Lung (tissue), 12 donors: Measurements from ENCODE around the gene RNF214. TPM values are rescaled to one million over a fixed set of nuclear protein-coding genes. Genes with fewer than 3 reads are reported as not detected.

ENCODE experiments used
- ATAC-seq: fragments of 200-7000 bp; cut with Tn5 transposase; one replicate; pipeline ENCODE4 v1.9.1; 2020; ENCODE audit warnings: moderate number of reproducible peaks; ENCODE audit not compliant: insufficient read depth, low FRiP score
- DNase-seq, 3 donors: peaks; one replicate each; pipeline ENCODE4 v3.0.0-alpha.2; 2013 to 2017
- H3K27ac ChIP-seq, 2 donors: one replicate each; pipeline ENCODE4 v1.5.1; 2013; ENCODE audit warnings: mild to moderate bottlenecking in 2 of 2, moderate library complexity in 2 of 2, control low read depth in 1 of 2, inconsistent platforms in 1 of 2, low read depth in 1 of 2, low read length in 1 of 2
- H3K27me3 ChIP-seq, 3 donors: one replicate each; pipeline ENCODE4 v1.5.1; 2013; ENCODE audit warnings: low read length in 2 of 3; ENCODE audit not compliant: control insufficient read depth in 3 of 3, insufficient read depth in 3 of 3
- H3K36me3 ChIP-seq, 4 donors: one replicate each; pipeline ENCODE4 v1.5.1; 2013; ENCODE audit warnings: low read length in 4 of 4, mild to moderate bottlenecking in 1 of 4, moderate library complexity in 1 of 4; ENCODE audit not compliant: control insufficient read depth in 4 of 4, insufficient read depth in 4 of 4
- H3K4me1 ChIP-seq, 5 donors: one replicate each; pipeline ENCODE4 v1.5.1; 2013; ENCODE audit warnings: low read length in 5 of 5, mild to moderate bottlenecking in 2 of 5, moderate library complexity in 1 of 5; ENCODE audit not compliant: control insufficient read depth in 5 of 5, insufficient read depth in 5 of 5
- H3K4me3 ChIP-seq: one replicate; pipeline ENCODE4 v1.5.1; 2013; ENCODE audit warnings: mild to moderate bottlenecking, control low read depth, moderate library complexity
- H3K9ac ChIP-seq, 2 donors: one replicate each; pipeline ENCODE4 v1.5.1; 2013; ENCODE audit warnings: low read length in 2 of 2, control low read depth in 1 of 2; ENCODE audit not compliant: insufficient read depth in 1 of 2
- H3K9me3 ChIP-seq, 4 donors: one replicate each; pipeline ENCODE4 v1.5.1; 2013; ENCODE audit warnings: low read length in 3 of 4, mild to moderate bottlenecking in 1 of 4, moderate library complexity in 1 of 4; ENCODE audit not compliant: control insufficient read depth in 4 of 4, insufficient read depth in 3 of 4
- WGBS, 2 donors: extraction: QIAGEN DNeasy Blood & Tissue Kit; methylation state at CpG; one replicate each; pipeline ENCODE4 v1.1.7; 2013; 5-methylcytosine and 5-hydroxymethylcytosine counted together
- polyA plus RNA-seq, 2 donors: library from polyadenylated mRNA; stranded (reverse); fragments of 200-250 nt; gene quantifications; one replicate each; pipeline ENCODE4 v1.2.1, GENCODE V29; 2013
- total RNA-seq, 2 donors: library from RNA; depleted of rRNA in 1 of 2; stranded (reverse); fragments of >200 nt in 1 of 2; gene quantifications; one replicate each; pipeline ENCODE4 v1.2.1, GENCODE V29; 2014 to 2021
- TF ChIP-seq, protein P1 (sequence below): IDR thresholded peaks from 2 replicates; pipeline ENCODE4 v1.5.1; 2012; ENCODE audit warnings: mild to moderate bottlenecking; ENCODE audit errors: control extremely low read depth, extremely low read depth
- donor health status: control.
- donor health status: control.
- donor health status: Bipolar disorder and iron deficiency.
- donor health status: healthy.
- donor health status: DM: yes; HTN: yes; CAD: no.

RNF214 gene
- total and polyA plus RNA-seq, 4 donors = 8.6 to 19.8 (median 14.6) TPM

DNA sequence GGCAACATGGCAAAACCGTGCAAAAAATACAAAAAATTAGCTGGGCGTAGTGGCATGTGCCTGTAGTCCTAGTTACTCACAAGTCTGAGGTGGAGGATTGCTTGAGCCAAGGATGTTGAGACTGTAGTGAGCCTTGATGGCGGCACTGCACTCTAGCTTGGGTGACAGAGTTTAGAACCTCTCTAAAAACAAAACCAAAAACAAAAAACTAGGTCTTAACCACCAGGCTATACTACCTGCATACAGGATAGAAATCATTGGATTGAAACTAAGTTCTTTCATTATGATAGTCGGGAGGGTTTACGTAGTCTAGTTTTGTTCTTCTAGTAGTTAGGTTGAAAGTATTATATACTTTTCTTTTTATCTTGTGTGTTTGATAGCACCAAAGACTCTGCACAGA, 5.8 kb downstream of the RNF214 start:
- Histone ChIP-seq H3K27me3 (no peaks in the 10 kb centered on the region), H3K9ac (no peak overlapping the region), H3K4me3 (no peak overlapping the region), H3K4me1 (peaks cover under 1 to 10% (median 8%) of the 10 kb centered on the region in 5 donors), H3K27ac (no peak overlapping the region), H3K36me3 (peaks cover 5 to 13% (median 10%) of the 10 kb centered on the region in 4 donors), H3K9me3 (no peaks in the 10 kb centered on the region)
- TF ChIP-seq, protein P1, sequence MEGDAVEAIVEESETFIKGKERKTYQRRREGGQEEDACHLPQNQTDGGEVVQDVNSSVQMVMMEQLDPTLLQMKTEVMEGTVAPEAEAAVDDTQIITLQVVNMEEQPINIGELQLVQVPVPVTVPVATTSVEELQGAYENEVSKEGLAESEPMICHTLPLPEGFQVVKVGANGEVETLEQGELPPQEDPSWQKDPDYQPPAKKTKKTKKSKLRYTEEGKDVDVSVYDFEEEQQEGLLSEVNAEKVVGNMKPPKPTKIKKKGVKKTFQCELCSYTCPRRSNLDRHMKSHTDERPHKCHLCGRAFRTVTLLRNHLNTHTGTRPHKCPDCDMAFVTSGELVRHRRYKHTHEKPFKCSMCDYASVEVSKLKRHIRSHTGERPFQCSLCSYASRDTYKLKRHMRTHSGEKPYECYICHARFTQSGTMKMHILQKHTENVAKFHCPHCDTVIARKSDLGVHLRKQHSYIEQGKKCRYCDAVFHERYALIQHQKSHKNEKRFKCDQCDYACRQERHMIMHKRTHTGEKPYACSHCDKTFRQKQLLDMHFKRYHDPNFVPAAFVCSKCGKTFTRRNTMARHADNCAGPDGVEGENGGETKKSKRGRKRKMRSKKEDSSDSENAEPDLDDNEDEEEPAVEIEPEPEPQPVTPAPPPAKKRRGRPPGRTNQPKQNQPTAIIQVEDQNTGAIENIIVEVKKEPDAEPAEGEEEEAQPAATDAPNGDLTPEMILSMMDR = no peak
- DNase-seq = no peak
- WGBS, 2 donors = 92 to 97% methylated on average over 5 of the region's 5 CpGs
- ATAC-seq = no peak

- Histone ChIP-seq H3K9me3 (no peaks in the 10 kb centered on the region), H3K4me3 (no peak overlapping the region), H3K4me1 (peaks cover 0 to under 1% (median 0%) of the 10 kb centered on the region in 5 donors), H3K27me3 (no peaks in the 10 kb centered on the region), H3K9ac (no peak overlapping the region), H3K36me3 (peaks cover 5 to 17% (median 12%) of the 10 kb centered on the region in 4 donors), H3K27ac (no peak overlapping the region)
- DNase-seq = no peak
- 88 to 92% methylated on average over 6 of the region's 6 CpGs for WGBS, 2 donors
- TF ChIP-seq, protein P1 = no peak
- ATAC-seq = no peak
Observed at GRCh38 chr11:117239295-117239694, 6.8 kb downstream of the RNF214 start.

DNA sequence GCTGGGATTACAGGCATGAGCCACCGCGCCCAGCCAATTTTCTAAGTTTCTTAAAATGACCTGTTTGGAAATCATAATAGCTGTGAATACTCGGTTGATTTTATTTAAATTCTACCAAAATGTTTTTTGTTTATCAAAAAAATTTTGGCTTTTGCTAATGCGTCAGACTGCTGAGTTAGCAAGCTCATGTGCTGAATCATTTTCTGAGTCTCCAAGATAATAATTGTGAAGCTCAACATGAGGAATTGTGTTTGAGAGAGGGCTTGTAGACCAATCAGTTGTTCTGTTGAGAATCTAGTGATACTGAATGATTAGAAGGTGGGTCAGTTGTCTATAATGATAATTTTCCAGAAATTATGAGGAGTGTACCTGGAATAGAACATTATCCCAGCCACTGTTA, 15.9 kb downstream of the RNF214 start:
- H3K4me3 ChIP-seq = no peak overlapping the region
- H3K36me3 ChIP-seq = peaks cover 18 to 40% (median 24%) of the 10 kb centered on the region in 4 donors

GRCh38 chr11:117249571-117249970, 17.1 kb downstream of the RNF214 start:
- H3K27me3 ChIP-seq = no peaks in the 10 kb centered on the region
- DNase-seq (no peak), ATAC-seq (no peak)
- no peak overlapping the region for H3K4me3 ChIP-seq
- H3K9ac ChIP-seq = no peak overlapping the region
- H3K4me1 ChIP-seq = no peaks in the 10 kb centered on the region
- H3K27ac ChIP-seq = no peak overlapping the region
- TF ChIP-seq, protein P1 = no peak
- peaks cover 17 to 36% (median 21%) of the 10 kb centered on the region in 4 donors for H3K36me3 ChIP-seq
- 85 to 86% methylated on average over 4 of the region's 4 CpGs for WGBS, 2 donors
- H3K9me3 ChIP-seq = no peaks in the 10 kb centered on the region

More for the DNA sequence above, 15.9 kb downstream of the RNF214 start:
- 95 to 97% methylated on average over 4 of the region's 4 CpGs for WGBS, 2 donors
- Histone ChIP-seq H3K9ac (no peak overlapping the region), H3K27me3 (no peaks in the 10 kb centered on the region), H3K9me3 (no peaks in the 10 kb centered on the region), H3K27ac (no peak overlapping the region), H3K4me1 (no peaks in the 10 kb centered on the region)
- TF ChIP-seq, protein P1 = no peak
- no peak for ATAC-seq
- no peak for DNase-seq
